Measurements from ENCODE around the gene PATL1.
A peak's percentile ranks its signal among the peaks of the same experiment; 100 is the strongest.

Gene PATL1

DNA sequence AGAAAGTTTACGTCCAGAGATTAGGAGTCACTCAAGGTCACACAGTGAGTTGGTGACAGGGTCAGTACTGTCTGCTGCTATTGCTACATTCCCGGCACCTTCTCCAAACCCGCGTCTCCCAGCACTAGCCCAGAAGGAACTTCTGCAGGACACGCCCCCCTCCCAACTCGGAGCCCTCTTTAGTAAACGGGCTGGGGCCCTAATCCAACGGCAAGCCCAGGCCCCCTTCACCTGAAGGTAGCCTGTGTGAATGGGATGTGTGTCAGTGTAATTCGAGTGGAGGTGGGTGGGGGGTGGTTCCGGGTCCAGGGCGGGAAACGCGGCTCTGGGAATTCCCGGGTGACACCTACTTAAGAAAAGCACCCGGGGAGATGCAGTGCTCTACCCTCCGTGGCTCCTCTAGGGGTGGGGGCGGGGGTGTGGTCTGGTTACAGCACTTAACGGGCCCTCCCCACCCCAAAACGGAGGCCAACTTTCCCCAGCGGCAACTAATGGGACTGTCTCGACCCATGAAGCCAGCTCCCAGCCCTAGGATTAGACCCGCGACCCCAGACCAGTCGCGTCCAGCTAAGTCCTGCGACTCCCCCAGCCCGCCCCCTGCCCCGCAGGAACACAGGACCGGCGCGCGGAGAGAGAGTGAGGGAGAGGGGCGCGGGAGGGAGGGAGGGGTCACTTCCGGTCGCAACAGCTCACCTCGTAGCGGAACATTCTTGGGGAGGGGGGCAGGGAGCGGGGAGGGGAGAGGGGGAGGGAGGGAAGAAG, 468 bp downstream of the PATL1 start (continued):
- TF ChIP-seq, protein P1, sequence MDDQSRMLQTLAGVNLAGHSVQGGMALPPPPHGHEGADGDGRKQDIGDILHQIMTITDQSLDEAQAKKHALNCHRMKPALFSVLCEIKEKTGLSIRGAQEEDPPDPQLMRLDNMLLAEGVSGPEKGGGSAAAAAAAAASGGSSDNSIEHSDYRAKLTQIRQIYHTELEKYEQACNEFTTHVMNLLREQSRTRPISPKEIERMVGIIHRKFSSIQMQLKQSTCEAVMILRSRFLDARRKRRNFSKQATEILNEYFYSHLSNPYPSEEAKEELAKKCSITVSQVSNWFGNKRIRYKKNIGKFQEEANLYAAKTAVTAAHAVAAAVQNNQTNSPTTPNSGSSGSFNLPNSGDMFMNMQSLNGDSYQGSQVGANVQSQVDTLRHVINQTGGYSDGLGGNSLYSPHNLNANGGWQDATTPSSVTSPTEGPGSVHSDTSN (CRISPR knock-in tag; IDR thresholded peaks at IDR 0.05): no peak
- TF ChIP-seq ZNF175 (tag by site-specific recombination; IDR thresholded peaks at IDR 0.05) (no peak), ZBTB7A (tag by site-specific recombination; IDR thresholded peaks at IDR 0.05; ENCODE audit: low read depth) (no peak)
- TF ChIP-seq, protein P2, sequence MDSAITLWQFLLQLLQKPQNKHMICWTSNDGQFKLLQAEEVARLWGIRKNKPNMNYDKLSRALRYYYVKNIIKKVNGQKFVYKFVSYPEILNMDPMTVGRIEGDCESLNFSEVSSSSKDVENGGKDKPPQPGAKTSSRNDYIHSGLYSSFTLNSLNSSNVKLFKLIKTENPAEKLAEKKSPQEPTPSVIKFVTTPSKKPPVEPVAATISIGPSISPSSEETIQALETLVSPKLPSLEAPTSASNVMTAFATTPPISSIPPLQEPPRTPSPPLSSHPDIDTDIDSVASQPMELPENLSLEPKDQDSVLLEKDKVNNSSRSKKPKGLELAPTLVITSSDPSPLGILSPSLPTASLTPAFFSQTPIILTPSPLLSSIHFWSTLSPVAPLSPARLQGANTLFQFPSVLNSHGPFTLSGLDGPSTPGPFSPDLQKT (IDR thresholded peaks at IDR 0.05; ENCODE audit: borderline replicate concordance, low read depth, low read length): no peak
- TF ChIP-seq, protein P3, sequence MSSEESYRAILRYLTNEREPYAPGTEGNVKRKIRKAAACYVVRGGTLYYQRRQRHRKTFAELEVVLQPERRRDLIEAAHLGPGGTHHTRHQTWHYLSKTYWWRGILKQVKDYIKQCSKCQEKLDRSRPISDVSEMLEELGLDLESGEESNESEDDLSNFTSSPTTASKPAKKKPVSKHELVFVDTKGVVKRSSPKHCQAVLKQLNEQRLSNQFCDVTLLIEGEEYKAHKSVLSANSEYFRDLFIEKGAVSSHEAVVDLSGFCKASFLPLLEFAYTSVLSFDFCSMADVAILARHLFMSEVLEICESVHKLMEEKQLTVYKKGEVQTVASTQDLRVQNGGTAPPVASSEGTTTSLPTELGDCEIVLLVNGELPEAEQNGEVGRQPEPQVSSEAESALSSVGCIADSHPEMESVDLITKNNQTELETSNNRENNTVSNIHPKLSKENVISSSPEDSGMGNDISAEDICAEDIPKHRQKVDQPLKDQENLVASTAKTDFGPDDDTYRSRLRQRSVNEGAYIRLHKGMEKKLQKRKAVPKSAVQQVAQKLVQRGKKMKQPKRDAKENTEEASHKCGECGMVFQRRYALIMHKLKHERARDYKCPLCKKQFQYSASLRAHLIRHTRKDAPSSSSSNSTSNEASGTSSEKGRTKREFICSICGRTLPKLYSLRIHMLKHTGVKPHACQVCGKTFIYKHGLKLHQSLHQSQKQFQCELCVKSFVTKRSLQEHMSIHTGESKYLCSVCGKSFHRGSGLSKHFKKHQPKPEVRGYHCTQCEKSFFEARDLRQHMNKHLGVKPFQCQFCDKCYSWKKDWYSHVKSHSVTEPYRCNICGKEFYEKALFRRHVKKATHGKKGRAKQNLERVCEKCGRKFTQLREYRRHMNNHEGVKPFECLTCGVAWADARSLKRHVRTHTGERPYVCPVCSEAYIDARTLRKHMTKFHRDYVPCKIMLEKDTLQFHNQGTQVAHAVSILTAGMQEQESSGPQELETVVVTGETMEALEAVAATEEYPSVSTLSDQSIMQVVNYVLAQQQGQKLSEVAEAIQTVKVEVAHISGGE (tag by site-specific recombination; conservative IDR thresholded peaks at IDR 0.05; ENCODE audit: low read depth): peak; percentile 35; the same call in 1 of the 2 replicates

DNA sequence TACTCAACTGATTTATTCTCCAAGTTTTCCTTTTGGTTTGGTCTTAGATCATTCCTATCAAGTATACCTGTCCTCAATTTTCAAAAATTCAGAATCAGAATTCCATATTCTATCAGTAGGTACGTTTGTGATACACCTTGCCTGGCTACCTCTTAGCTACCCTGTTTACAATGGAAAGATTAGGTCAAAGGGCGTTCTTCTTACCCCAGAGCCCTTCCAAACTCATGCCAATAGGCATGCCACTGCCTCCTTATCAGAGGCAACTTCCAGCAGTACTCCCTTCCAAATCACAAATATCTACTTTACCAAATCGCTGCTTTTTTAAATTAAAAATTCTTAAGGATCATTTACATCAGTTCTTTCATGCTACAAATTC, 1.0 kb downstream of the PATL1 start:
- Histone ChIP-seq H3K4me3 (ENCODE audit: low read depth, low read length) (peak overlapping the region; percentile 80), H3K27ac (ENCODE audit: extremely low read depth, low read depth, low read length) (no peak overlapping the region), H3K9me3 (ENCODE audit: control insufficient read depth, insufficient read depth, low read depth, low read length) (no peaks in the 10 kb centered on the region), H3K36me3 (ENCODE audit: control insufficient read depth in 2 of 2, insufficient read depth in 1 of 2, low read length in 2 of 2) (peaks cover 27 to 41% of the 10 kb centered on the region in 2 experiments), H3K4me1 (ENCODE audit: control insufficient read depth, insufficient read depth, low read length) (no peaks in the 10 kb centered on the region)
- ChIA-PET CTCF (no interaction called here), POLR2A (no interaction called here)
- TF ChIP-seq OVOL3 (tag by site-specific recombination; IDR thresholded peaks at IDR 0.05) (no peak), RBAK (tag by site-specific recombination; IDR thresholded peaks at IDR 0.05) (no peak), SCRT2 (tag by site-specific recombination; IDR thresholded peaks at IDR 0.05) (no peak), ZNF768 (tag by site-specific recombination; IDR thresholded peaks at IDR 0.05) (no peak), GLIS1 (tag by site-specific recombination; IDR thresholded peaks at IDR 0.05) (no peak), HOXC10 (CRISPR knock-in tag; IDR thresholded peaks at IDR 0.05) (no peak), ZNF404 (tag by site-specific recombination; IDR thresholded peaks at IDR 0.05) (no peak), KLF10 (tag by site-specific recombination; IDR thresholded peaks at IDR 0.05) (no peak), ZNF596 (tag by site-specific recombination; IDR thresholded peaks at IDR 0.05) (no peak), ZNF585B (tag by site-specific recombination; IDR thresholded peaks at IDR 0.05) (no peak), GFI1B (tag by site-specific recombination; IDR thresholded peaks at IDR 0.05) (no peak), ZNF837 (tag by site-specific recombination; IDR thresholded peaks at IDR 0.05) (no peak), MZF1 (tag by site-specific recombination; IDR thresholded peaks at IDR 0.05; ENCODE audit: borderline replicate concordance) (no peak), ZBTB17 (tag by site-specific recombination; IDR thresholded peaks at IDR 0.05) (no peak)
- TF ChIP-seq, protein P4, sequence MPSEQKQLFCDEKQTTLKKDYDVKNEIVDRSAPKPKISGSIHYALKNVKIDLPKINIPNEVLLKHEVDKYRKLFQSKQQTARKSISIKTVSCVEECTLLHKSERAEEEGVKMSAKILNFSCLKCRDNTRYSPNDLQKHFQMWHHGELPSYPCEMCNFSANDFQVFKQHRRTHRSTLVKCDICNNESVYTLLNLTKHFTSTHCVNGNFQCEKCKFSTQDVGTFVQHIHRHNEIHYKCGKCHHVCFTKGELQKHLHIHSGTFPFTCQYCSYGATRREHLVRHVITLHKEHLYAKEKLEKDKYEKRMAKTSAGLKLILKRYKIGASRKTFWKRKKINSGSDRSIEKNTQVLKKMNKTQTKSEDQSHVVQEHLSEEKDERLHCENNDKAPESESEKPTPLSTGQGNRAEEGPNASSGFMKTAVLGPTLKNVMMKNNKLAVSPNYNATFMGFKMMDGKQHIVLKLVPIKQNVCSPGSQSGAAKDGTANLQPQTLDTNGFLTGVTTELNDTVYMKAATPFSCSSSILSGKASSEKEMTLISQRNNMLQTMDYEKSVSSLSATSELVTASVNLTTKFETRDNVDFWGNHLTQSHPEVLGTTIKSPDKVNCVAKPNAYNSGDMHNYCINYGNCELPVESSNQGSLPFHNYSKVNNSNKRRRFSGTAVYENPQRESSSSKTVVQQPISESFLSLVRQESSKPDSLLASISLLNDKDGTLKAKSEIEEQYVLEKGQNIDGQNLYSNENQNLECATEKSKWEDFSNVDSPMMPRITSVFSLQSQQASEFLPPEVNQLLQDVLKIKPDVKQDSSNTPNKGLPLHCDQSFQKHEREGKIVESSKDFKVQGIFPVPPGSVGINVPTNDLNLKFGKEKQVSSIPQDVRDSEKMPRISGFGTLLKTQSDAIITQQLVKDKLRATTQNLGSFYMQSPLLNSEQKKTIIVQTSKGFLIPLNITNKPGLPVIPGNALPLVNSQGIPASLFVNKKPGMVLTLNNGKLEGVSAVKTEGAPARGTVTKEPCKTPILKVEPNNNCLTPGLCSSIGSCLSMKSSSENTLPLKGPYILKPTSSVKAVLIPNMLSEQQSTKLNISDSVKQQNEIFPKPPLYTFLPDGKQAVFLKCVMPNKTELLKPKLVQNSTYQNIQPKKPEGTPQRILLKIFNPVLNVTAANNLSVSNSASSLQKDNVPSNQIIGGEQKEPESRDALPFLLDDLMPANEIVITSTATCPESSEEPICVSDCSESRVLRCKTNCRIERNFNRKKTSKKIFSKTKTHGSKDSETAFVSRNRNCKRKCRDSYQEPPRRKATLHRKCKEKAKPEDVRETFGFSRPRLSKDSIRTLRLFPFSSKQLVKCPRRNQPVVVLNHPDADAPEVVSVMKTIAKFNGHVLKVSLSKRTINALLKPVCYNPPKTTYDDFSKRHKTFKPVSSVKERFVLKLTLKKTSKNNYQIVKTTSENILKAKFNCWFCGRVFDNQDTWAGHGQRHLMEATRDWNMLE (tag by site-specific recombination; conservative IDR thresholded peaks at IDR 0.05; ENCODE audit: low read depth): no peak
- TF ChIP-seq, protein P5, sequence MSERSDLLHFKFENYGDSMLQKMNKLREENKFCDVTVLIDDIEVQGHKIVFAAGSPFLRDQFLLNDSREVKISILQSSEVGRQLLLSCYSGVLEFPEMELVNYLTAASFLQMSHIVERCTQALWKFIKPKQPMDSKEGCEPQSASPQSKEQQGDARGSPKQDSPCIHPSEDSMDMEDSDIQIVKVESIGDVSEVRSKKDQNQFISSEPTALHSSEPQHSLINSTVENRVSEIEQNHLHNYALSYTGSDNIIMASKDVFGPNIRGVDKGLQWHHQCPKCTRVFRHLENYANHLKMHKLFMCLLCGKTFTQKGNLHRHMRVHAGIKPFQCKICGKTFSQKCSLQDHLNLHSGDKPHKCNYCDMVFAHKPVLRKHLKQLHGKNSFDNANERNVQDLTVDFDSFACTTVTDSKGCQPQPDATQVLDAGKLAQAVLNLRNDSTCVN (tag by site-specific recombination; optimal IDR thresholded peaks at IDR 0.05): no peak

Data from HEK293 (cell line).